ENCODE data around the gene ENO3. TPM values are rescaled to one million over a fixed set of nuclear protein-coding genes. Genes with fewer than 3 reads are reported as not detected.
"Not testable (repeated sequence)": the region's sequence is repeated elsewhere in the genome, so short reads cannot be mapped to it uniquely, and the experiment has no call there.

Gene ENO3
- 1 to 10 TPM; 1.6 to 4.2 (median 4.1) TPM for polyA plus RNA-seq

DNA sequence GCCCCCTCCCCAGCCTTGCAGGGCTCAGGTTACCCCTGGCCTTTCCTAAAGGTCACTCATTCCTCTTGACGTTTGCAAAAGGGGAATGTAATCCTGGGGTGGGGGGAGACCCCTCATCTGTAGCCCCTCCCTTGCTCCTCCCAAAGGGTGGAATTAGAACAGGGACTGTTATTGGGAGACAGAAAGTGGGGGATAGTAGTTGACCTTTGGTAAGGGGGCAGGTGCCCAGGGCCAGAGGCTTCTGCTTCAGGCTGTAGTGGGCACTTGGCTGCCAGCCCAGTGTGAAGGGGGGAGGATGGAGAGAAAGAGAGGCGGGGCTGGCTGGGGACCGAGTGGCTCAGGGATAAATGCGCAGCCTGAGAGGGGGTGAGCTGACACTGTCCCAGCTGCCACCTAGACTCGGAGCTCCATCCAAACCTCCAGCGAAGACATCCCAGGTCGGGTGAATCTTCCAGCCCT is at the start of gene ENO3:
Gene ENO3, plus strand, starts transcription at position 374 of the 459 bp plus-strand sequence. CDS start 711 bp downstream, outside the sequence.
- peaks cover 24 to 34% of the 10 kb centered on the region in 2 donors for H3K4me1 Mint-ChIP-seq
- peak within 1 kb of the TSS; percentile 89 to 96 (median 92) for H3K27ac Mint-ChIP-seq
- peak within 1 kb of the TSS; percentile 84 to 88 (median 87) for H3K4me3 Mint-ChIP-seq
- H3K36me3 Mint-ChIP-seq = peaks cover 10 to 11% (median 11%) of the 10 kb centered on the region in 3 donors
- DNase-seq = no peak
- peaks cover 17 to 34% (median 22%) of the 10 kb centered on the region in 3 donors for H3K27me3 Mint-ChIP-seq (ENCODE audit: low read depth in 3 of 3)
- peaks cover 0 to 2% (median 0%) of the 10 kb centered on the region in 6 donors for H3K9me3 Mint-ChIP-seq

DNA sequence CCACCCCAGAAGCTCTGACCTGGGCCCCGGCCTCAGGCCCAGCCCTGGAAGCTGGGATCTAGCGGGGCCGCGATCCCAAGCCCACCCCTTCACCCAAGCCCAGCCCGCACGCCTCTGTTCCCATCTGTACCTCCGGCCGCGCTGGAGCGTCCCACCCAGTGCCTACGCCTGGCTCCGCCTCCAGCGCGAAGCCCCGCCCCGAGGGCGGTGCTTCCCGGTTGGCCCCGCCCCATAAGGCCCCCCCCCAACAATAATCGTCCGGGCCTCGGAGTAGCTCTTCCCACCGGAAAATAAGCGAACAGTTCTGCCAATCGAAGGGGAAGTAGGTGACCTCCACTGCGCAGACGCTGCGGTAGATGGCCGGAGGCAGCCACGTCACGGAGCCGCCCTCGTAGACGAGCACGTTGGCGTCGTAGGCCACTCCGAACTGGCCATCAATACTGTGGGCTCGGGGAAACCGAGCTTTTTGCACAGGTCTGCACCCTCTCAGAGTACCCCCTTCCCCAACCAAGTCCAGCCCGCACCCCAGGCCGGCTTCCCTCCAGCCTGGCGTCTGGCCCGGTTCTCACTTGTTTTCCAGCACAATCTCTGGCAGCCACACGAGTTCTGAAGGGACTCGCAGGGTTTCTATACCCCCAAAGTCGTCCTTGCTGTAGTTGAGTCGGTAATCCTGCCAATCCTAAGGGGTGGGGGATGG is 49.1 kb upstream of the ENO3 start:
- H3K36me3 Mint-ChIP-seq = peaks cover 0 to 5% (median 0%) of the 10 kb centered on the region in 3 donors
- peak overlapping the region; percentile 92 to 100 (median 94) for H3K27ac Mint-ChIP-seq
- no peaks in the 10 kb centered on the region for H3K9me3 Mint-ChIP-seq
- H3K4me3 Mint-ChIP-seq = peak overlapping the region; percentile 83 to 92 (median 87)
- H3K27me3 Mint-ChIP-seq (ENCODE audit: low read depth in 3 of 3) = peaks cover 22 to 35% (median 24%) of the 10 kb centered on the region in 3 donors
- H3K4me1 Mint-ChIP-seq = peaks cover 38 to 45% of the 10 kb centered on the region in 2 donors
- DNase-seq = peak; percentile 36 to 61 (median 44)

- DNase-seq = peak in 2 of 3 donors; percentile 12 to 20
- no peaks in the 10 kb centered on the region for H3K9me3 Mint-ChIP-seq
- H3K4me1 Mint-ChIP-seq = peaks cover 38 to 45% of the 10 kb centered on the region in 2 donors
- peaks cover 20 to 35% (median 24%) of the 10 kb centered on the region in 3 donors for H3K27me3 Mint-ChIP-seq (ENCODE audit: low read depth in 3 of 3)
- H3K4me3 Mint-ChIP-seq = peak overlapping the region; percentile 83 to 92 (median 86)
- H3K36me3 Mint-ChIP-seq = no peaks in the 10 kb centered on the region
- H3K27ac Mint-ChIP-seq = peak overlapping the region; percentile 88 to 100 (median 94)
These were observed 48.4 kb upstream of the ENO3 start for GRCh38 chr17:4902540-4902939.

GRCh38 chr17:4903051-4903818 is 47.7 kb upstream of the ENO3 start, which contains the start of gene CHRNE:
Gene CHRNE (minus strand): TSS chr17:4903098. CDS start chr17:4903063, 35 bp downstream.
- Mint-ChIP-seq H3K36me3 (no peaks in the 10 kb centered on the region), H3K9me3 (no peaks in the 10 kb centered on the region), H3K4me3 (peak within 1 kb of the TSS; percentile 83 to 92 (median 86)), H3K27ac (peak within 1 kb of the TSS; percentile 88 to 100 (median 94)), H3K4me1 (peaks cover 38 to 43% of the 10 kb centered on the region in 2 donors), H3K27me3 (ENCODE audit: low read depth in 3 of 3) (peaks cover 20 to 33% (median 24%) of the 10 kb centered on the region in 3 donors)
- peak; percentile 70 to 77 (median 72) for DNase-seq

GRCh38 chr17:4906642-4907041 is 44.3 kb upstream of the ENO3 start:
- peaks cover 9 to 16% (median 13%) of the 10 kb centered on the region in 3 donors for H3K27me3 Mint-ChIP-seq (ENCODE audit: low read depth in 3 of 3)
- peak overlapping the region in 1 of 6 donors; percentile 31 for H3K27ac Mint-ChIP-seq
- not testable (repeated sequence) for DNase-seq, H3K36me3 Mint-ChIP-seq, H3K9me3 Mint-ChIP-seq
- H3K4me1 Mint-ChIP-seq = peaks cover 20 to 21% of the 10 kb centered on the region in 2 donors
- peak overlapping the region in 1 of 5 donors; percentile 22 for H3K4me3 Mint-ChIP-seq

DNA sequence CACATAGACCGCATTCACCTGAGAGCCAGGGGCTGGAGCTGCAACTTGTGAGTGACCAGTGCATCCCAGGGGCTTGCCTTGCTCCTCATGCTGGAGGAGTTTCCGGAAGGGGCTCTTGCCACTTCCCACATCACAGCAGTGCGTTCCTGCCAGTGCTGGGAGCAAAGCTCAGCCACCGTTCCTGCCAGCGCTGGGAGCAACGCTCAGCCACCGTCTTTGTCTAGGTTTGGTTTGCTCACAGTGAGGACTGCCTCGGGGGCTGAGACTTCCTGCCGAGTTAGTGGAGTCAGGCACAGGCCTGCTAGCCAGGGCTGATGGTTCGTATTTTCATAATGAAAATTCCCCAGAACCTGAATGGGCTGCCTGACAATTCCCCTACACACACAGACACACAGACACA is 42.6 kb upstream of the ENO3 start:
- peaks cover 4 to 6% of the 10 kb centered on the region in 2 donors for H3K4me1 Mint-ChIP-seq
- no peak for DNase-seq
- H3K9me3 Mint-ChIP-seq = no peaks in the 10 kb centered on the region
- H3K27me3 Mint-ChIP-seq (ENCODE audit: low read depth in 3 of 3) = peaks cover 1 to 6% (median 5%) of the 10 kb centered on the region in 3 donors
- H3K27ac Mint-ChIP-seq = no peak overlapping the region
- no peaks in the 10 kb centered on the region for H3K36me3 Mint-ChIP-seq
- no peak overlapping the region for H3K4me3 Mint-ChIP-seq

DNA sequence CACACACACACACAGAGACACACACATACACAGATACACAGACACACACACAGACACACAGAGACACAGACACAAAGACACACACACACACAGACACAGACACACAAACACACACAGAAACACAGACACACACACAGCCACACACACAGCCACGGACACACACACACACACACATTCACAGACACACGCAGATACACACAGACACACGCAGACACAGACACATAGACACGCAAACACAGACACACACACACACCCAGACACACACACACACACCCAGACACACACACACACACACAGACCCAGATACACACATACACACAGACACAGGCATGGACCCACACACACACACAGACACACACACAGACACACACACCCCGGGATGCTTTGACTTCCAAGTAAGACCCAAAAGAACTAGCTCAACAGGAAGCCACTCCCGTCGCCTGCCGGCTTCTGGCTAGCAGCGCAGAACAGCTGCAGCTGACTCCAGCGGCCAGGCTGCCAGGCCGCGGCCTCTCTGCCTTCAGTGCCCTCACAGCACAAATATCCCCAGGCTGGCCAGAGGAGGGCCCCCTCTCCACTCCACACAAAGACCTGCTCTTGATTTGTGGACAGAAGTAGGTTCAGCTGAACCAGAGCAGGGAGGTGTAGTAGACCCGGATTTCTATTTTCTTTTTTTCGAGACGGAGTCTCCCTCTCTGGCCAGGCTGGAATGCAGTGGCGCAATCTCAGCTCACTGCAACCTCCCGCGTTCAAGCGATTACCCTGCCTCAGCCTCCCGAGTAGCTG is 42.0 kb upstream of the ENO3 start:
- DNase-seq = peak; percentile 75 to 80 (median 77)
- H3K9me3 Mint-ChIP-seq = peaks cover 0 to 2% (median 0%) of the 10 kb centered on the region in 6 donors
- peaks cover 0 to under 1% of the 10 kb centered on the region in 2 donors for H3K4me1 Mint-ChIP-seq
- H3K27me3 Mint-ChIP-seq (ENCODE audit: low read depth in 3 of 3) = peaks cover 1 to 3% (median 2%) of the 10 kb centered on the region in 3 donors
- no peak overlapping the region for H3K27ac Mint-ChIP-seq
- H3K36me3 Mint-ChIP-seq = no peaks in the 10 kb centered on the region
- no peak overlapping the region for H3K4me3 Mint-ChIP-seq

- Mint-ChIP-seq H3K36me3 (no peaks in the 10 kb centered on the region), H3K27ac (no peak overlapping the region), H3K9me3 (peaks cover 0 to 2% (median 0%) of the 10 kb centered on the region in 6 donors), H3K4me1 (no peaks in the 10 kb centered on the region), H3K4me3 (no peak overlapping the region), H3K27me3 (ENCODE audit: low read depth in 3 of 3) (peaks cover 0 to 2% (median 1%) of the 10 kb centered on the region in 3 donors)
- no peak for DNase-seq
These were observed 36.9 kb upstream of the ENO3 start for GRCh38 chr17:4913994-4914393.

GRCh38 chr17:4914551-4914950 is 36.4 kb upstream of the ENO3 start:
- H3K4me3 Mint-ChIP-seq; H3K36me3 Mint-ChIP-seq; H3K27me3 Mint-ChIP-seq (ENCODE audit: low read depth in 3 of 3): not testable (repeated sequence)

GRCh38 chr17:4919511-4920047 is 31.3 kb upstream of the ENO3 start:
- no peak for DNase-seq
- Mint-ChIP-seq H3K36me3 (peaks cover 0 to 3% (median 0%) of the 10 kb centered on the region in 3 donors), H3K27me3 (ENCODE audit: low read depth in 3 of 3) (no peaks in the 10 kb centered on the region), H3K4me1 (no peaks in the 10 kb centered on the region), H3K4me3 (no peak overlapping the region), H3K9me3 (no peaks in the 10 kb centered on the region), H3K27ac (no peak overlapping the region)

More at GRCh38 chr17:4914551-4914950, 36.4 kb upstream of the ENO3 start:
- not testable (repeated sequence) for H3K9me3 Mint-ChIP-seq, DNase-seq, H3K27ac Mint-ChIP-seq, H3K4me1 Mint-ChIP-seq

- Mint-ChIP-seq H3K36me3 (peaks cover 0 to 5% (median 0%) of the 10 kb centered on the region in 3 donors), H3K27ac (peak overlapping the region in 1 of 6 donors; percentile 17), H3K27me3 (ENCODE audit: low read depth in 3 of 3) (no peaks in the 10 kb centered on the region), H3K9me3 (no peaks in the 10 kb centered on the region), H3K4me1 (no peaks in the 10 kb centered on the region), H3K4me3 (no peak overlapping the region)
- no peak for DNase-seq
These were observed 30.4 kb upstream of the ENO3 start for GRCh38 chr17:4920351-4921048.

GRCh38 chr17:4921320-4921719 is 29.6 kb upstream of the ENO3 start:
- no peaks in the 10 kb centered on the region for H3K9me3 Mint-ChIP-seq
- peaks cover 0 to 5% (median 0%) of the 10 kb centered on the region in 3 donors for H3K36me3 Mint-ChIP-seq
- no peaks in the 10 kb centered on the region for H3K4me1 Mint-ChIP-seq
- H3K27ac Mint-ChIP-seq = no peak overlapping the region
- no peaks in the 10 kb centered on the region for H3K27me3 Mint-ChIP-seq (ENCODE audit: low read depth in 3 of 3)
- no peak overlapping the region for H3K4me3 Mint-ChIP-seq
- DNase-seq = no peak

Data from immature natural killer cell (primary cell).